Effector memory CD4-positive, alpha-beta T cell (primary cell): ENCODE measurements around the gene MACROD2.

Experiments used
- DNase-seq, 3 donors: peaks; one replicate each; pipeline ENCODE4 v3.0.0-alpha.2; 2020
- H3K27ac ChIP-seq: 2 replicates; pipeline ENCODE4 v1.7.0; 2013; ENCODE audit warnings: mild to moderate bottlenecking, low read length, moderate library complexity; ENCODE audit not compliant: insufficient read depth, poor library complexity, severe bottlenecking
- H3K27me3 ChIP-seq: replicated peaks from 2 replicates; pipeline ENCODE4 v1.7.0; 2013; ENCODE audit warnings: mild to moderate bottlenecking, low read length; ENCODE audit not compliant: insufficient read depth, control insufficient read depth, poor library complexity, severe bottlenecking
- H3K36me3 ChIP-seq: 2 replicates; pipeline ENCODE4 v1.7.0; 2013; ENCODE audit warnings: mild to moderate bottlenecking, low read length, moderate library complexity; ENCODE audit not compliant: control insufficient read depth, insufficient read depth
- H3K4me1 ChIP-seq: 2 replicates; pipeline ENCODE4 v1.7.0; 2013; ENCODE audit warnings: low read length, mild to moderate bottlenecking; ENCODE audit not compliant: control insufficient read depth, insufficient read depth, poor library complexity, severe bottlenecking
- H3K4me3 ChIP-seq: 2 replicates; pipeline ENCODE4 v1.7.0; 2013; ENCODE audit warnings: low read length, low read depth, mild to moderate bottlenecking; ENCODE audit not compliant: insufficient read depth, poor library complexity, severe bottlenecking
- H3K9me3 ChIP-seq: 2 replicates; pipeline ENCODE4 v1.7.0; 2013; ENCODE audit warnings: mild to moderate bottlenecking, low read length, moderate library complexity; ENCODE audit not compliant: control insufficient read depth

The MACROD2 gene

GRCh38 chr20:14986656-14987055 lies 991.3 kb downstream of the MACROD2 start:
- Histone ChIP-seq H3K4me3 (no peak overlapping the region), H3K4me1 (no peaks in the 10 kb centered on the region), H3K27ac (no peak overlapping the region), H3K27me3 (no peaks in the 10 kb centered on the region), H3K36me3 (no peaks in the 10 kb centered on the region), H3K9me3 (no peaks in the 10 kb centered on the region)
- DNase-seq, result no peak

GRCh38 chr20:14989535-14990290 lies 994.4 kb downstream of the MACROD2 start:
- no peak overlapping the region for H3K27ac ChIP-seq
- no peaks in the 10 kb centered on the region for H3K36me3 ChIP-seq
- H3K4me3 ChIP-seq, result no peak overlapping the region
- H3K4me1 ChIP-seq, result no peaks in the 10 kb centered on the region
- H3K27me3 ChIP-seq, result no peaks in the 10 kb centered on the region
- H3K9me3 ChIP-seq, result no peaks in the 10 kb centered on the region
- no peak for DNase-seq

- Histone ChIP-seq H3K36me3 (no peaks in the 10 kb centered on the region), H3K9me3 (no peaks in the 10 kb centered on the region), H3K27ac (no peak overlapping the region), H3K4me1 (no peaks in the 10 kb centered on the region), H3K4me3 (no peak overlapping the region), H3K27me3 (no peaks in the 10 kb centered on the region)
- DNase-seq, result no peak
These were observed 995.7 kb downstream of the MACROD2 start for GRCh38 chr20:14991023-14991422.

- Histone ChIP-seq H3K27me3 (no peaks in the 10 kb centered on the region), H3K4me1 (no peaks in the 10 kb centered on the region), H3K36me3 (no peaks in the 10 kb centered on the region), H3K9me3 (no peaks in the 10 kb centered on the region), H3K4me3 (no peak overlapping the region), H3K27ac (no peak overlapping the region)
- DNase-seq, result no peak
These were observed 996.8 kb downstream of the MACROD2 start for GRCh38 chr20:14992153-14992552.

- no peak overlapping the region for H3K27ac ChIP-seq
- no peaks in the 10 kb centered on the region for H3K4me1 ChIP-seq
- DNase-seq, result no peak
- H3K36me3 ChIP-seq, result no peaks in the 10 kb centered on the region
- no peak overlapping the region for H3K4me3 ChIP-seq
- peaks cover 3% of the 10 kb centered on the region for H3K9me3 ChIP-seq
- H3K27me3 ChIP-seq, result no peaks in the 10 kb centered on the region
These were observed 997.6 kb downstream of the MACROD2 start for GRCh38 chr20:14992961-14993360.

GRCh38 chr20:14996883-14997672 lies 1001.8 kb downstream of the MACROD2 start:
- Histone ChIP-seq H3K4me3 (no peak overlapping the region), H3K36me3 (no peaks in the 10 kb centered on the region), H3K9me3 (peaks cover 3% of the 10 kb centered on the region), H3K27ac (no peak overlapping the region), H3K4me1 (no peaks in the 10 kb centered on the region), H3K27me3 (no peaks in the 10 kb centered on the region)
- no peak for DNase-seq

- H3K36me3 ChIP-seq, result no peaks in the 10 kb centered on the region
- no peak for DNase-seq
- peaks cover 3% of the 10 kb centered on the region for H3K9me3 ChIP-seq
- no peak overlapping the region for H3K4me3 ChIP-seq
- no peaks in the 10 kb centered on the region for H3K27me3 ChIP-seq
- H3K27ac ChIP-seq, result no peak overlapping the region
- H3K4me1 ChIP-seq, result no peaks in the 10 kb centered on the region
These were observed 1002.5 kb downstream of the MACROD2 start for GRCh38 chr20:14997791-14998190.

GRCh38 chr20:15005300-15005986 lies 1010.1 kb downstream of the MACROD2 start:
- Histone ChIP-seq H3K4me3 (no peak overlapping the region), H3K9me3 (no peaks in the 10 kb centered on the region), H3K4me1 (no peaks in the 10 kb centered on the region), H3K27ac (no peak overlapping the region), H3K27me3 (no peaks in the 10 kb centered on the region), H3K36me3 (no peaks in the 10 kb centered on the region)
- DNase-seq, result no peak

GRCh38 chr20:15011631-15012030 lies 1016.3 kb downstream of the MACROD2 start:
- Histone ChIP-seq H3K4me1 (no peaks in the 10 kb centered on the region), H3K27me3 (no peaks in the 10 kb centered on the region), H3K9me3 (no peaks in the 10 kb centered on the region), H3K4me3 (no peak overlapping the region), H3K36me3 (no peaks in the 10 kb centered on the region), H3K27ac (no peak overlapping the region)
- DNase-seq, result no peak

GRCh38 chr20:15012566-15012965 lies 1017.2 kb downstream of the MACROD2 start:
- Histone ChIP-seq H3K4me1 (no peaks in the 10 kb centered on the region), H3K36me3 (no peaks in the 10 kb centered on the region), H3K27me3 (no peaks in the 10 kb centered on the region), H3K9me3 (no peaks in the 10 kb centered on the region), H3K27ac (no peak overlapping the region), H3K4me3 (no peak overlapping the region)
- DNase-seq, result no peak
